Stimulated activated CD8-positive, alpha-beta memory T cell treated with anti-CD3 and anti-CD28 coated beads, Interleukin-12 subunit alpha, Interleukin-12 subunit beta, amount 100 ng/mL, for 24 hours (primary cell): ENCODE results near the gene C6orf118.

Experiments
- DNase-seq: peaks from one replicate; pipeline ENCODE4 v3.0.0-alpha.2; 2020; ENCODE audit errors: extremely low read depth

C6orf118 gene

GRCh38 chr6:165244524-165245247 lies 64.7 kb downstream of the C6orf118 start:
- no peak for DNase-seq

GRCh38 chr6:165243801-165244200 lies 65.6 kb downstream of the C6orf118 start:
- DNase-seq, result no peak

GRCh38 chr6:165236326-165236725 lies 73.1 kb downstream of the C6orf118 start:
- DNase-seq, result no peak

- DNase-seq, result no peak
These were observed 76.5 kb downstream of the C6orf118 start for GRCh38 chr6:165232731-165233488.

GRCh38 chr6:165231581-165232561 lies 77.5 kb downstream of the C6orf118 start:
- DNase-seq, result no peak

GRCh38 chr6:165231177-165231576 lies 78.2 kb downstream of the C6orf118 start:
- DNase-seq, result no peak
